SHP77 (cell line): Measurements from ENCODE around the gene PRND.
"Not testable (repeated sequence)": the region's sequence is repeated elsewhere in the genome, so short reads cannot be mapped to it uniquely, and the experiment has no call there.

Experiments
- DNase-seq, 2 experiments: peaks; one replicate each; lab custom pipeline; 2025; lab: John Stamatoyannopoulos, UW

The PRND gene

GRCh38 chr20:4708856-4709255, 12.9 kb upstream of the PRND start:
- no peak for DNase-seq

GRCh38 chr20:4709261-4710105, 12.2 kb upstream of the PRND start:
- no peak for DNase-seq

GRCh38 chr20:4710106-4710475, 11.6 kb upstream of the PRND start:
- no peak for DNase-seq

GRCh38 chr20:4711511-4711910, 10.2 kb upstream of the PRND start:
- no peak for DNase-seq

GRCh38 chr20:4713401-4713800, 8.3 kb upstream of the PRND start:
- no peak for DNase-seq

GRCh38 chr20:4714818-4715217, 6.9 kb upstream of the PRND start:
- no peak for DNase-seq

GRCh38 chr20:4717816-4718570, 3.7 kb upstream of the PRND start:
- no peak for DNase-seq

- no peak for DNase-seq
These were observed 2.5 kb upstream of the PRND start for GRCh38 chr20:4719190-4719589.

GRCh38 chr20:4720041-4720976, 1.4 kb upstream of the PRND start:
- peak; percentile 59 to 80 for DNase-seq

- no peak for DNase-seq
These were observed 746 bp upstream of the PRND start for GRCh38 chr20:4720977-4721349.

- no peak for DNase-seq
These were observed 862 bp downstream of the PRND start for GRCh38 chr20:4722571-4722970.

GRCh38 chr20:4722993-4723392, 1.3 kb downstream of the PRND start:
- no peak for DNase-seq

- not testable (repeated sequence) for DNase-seq
These were observed 1.8 kb downstream of the PRND start for GRCh38 chr20:4723553-4723952.

GRCh38 chr20:4724459-4725262, 3.0 kb downstream of the PRND start:
- no peak for DNase-seq

- no peak for DNase-seq
These were observed 3.5 kb downstream of the PRND start for GRCh38 chr20:4725263-4725550.

GRCh38 chr20:4726710-4727397, 5.1 kb downstream of the PRND start:
- no peak for DNase-seq

GRCh38 chr20:4728120-4728760, 6.5 kb downstream of the PRND start:
- no peak for DNase-seq

- DNase-seq: no peak
These were observed 7.6 kb downstream of the PRND start for GRCh38 chr20:4729265-4729664.

GRCh38 chr20:4730780-4731179, 9.1 kb downstream of the PRND start:
- DNase-seq: peak in 1 of 2 experiments; percentile 9

GRCh38 chr20:4736875-4737274, 15.2 kb downstream of the PRND start:
- no peak for DNase-seq
